ENCODE results near the gene FOXP1.

The FOXP1 gene

GRCh38 chr3:71430941-71431552, 152.5 kb downstream of the FOXP1 start:
- TF ChIP-seq, protein P1, sequence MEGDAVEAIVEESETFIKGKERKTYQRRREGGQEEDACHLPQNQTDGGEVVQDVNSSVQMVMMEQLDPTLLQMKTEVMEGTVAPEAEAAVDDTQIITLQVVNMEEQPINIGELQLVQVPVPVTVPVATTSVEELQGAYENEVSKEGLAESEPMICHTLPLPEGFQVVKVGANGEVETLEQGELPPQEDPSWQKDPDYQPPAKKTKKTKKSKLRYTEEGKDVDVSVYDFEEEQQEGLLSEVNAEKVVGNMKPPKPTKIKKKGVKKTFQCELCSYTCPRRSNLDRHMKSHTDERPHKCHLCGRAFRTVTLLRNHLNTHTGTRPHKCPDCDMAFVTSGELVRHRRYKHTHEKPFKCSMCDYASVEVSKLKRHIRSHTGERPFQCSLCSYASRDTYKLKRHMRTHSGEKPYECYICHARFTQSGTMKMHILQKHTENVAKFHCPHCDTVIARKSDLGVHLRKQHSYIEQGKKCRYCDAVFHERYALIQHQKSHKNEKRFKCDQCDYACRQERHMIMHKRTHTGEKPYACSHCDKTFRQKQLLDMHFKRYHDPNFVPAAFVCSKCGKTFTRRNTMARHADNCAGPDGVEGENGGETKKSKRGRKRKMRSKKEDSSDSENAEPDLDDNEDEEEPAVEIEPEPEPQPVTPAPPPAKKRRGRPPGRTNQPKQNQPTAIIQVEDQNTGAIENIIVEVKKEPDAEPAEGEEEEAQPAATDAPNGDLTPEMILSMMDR (IDR thresholded peaks at IDR 0.05; ENCODE audit: low read depth, low read length, missing control alignments): no peak
- H3K36me3 ChIP-seq (replicated peaks): no peaks in the 10 kb centered on the region
- H3K27me3 ChIP-seq (replicated peaks): no peaks in the 10 kb centered on the region
- no peak overlapping the region for H3K27ac ChIP-seq
- in situ Hi-C loops (cut with HindIII; ENCODE audit: low pct_ligation_motif_present, low sequenced_read_pairs): no loop called here
- no peak overlapping the region for H3K4me3 ChIP-seq (ENCODE audit: low read depth, low read length)
- DNase-seq: peak; percentile 29

GRCh38 chr3:71429597-71429988, 153.9 kb downstream of the FOXP1 start:
- in situ Hi-C loops (cut with HindIII; ENCODE audit: low pct_ligation_motif_present, low sequenced_read_pairs): no loop called here
- Histone ChIP-seq H3K27ac (no peak overlapping the region), H3K27me3 (replicated peaks) (no peaks in the 10 kb centered on the region), H3K36me3 (replicated peaks) (no peaks in the 10 kb centered on the region), H3K4me3 (ENCODE audit: low read depth, low read length) (no peak overlapping the region)
- TF ChIP-seq, protein P1 (IDR thresholded peaks at IDR 0.05; ENCODE audit: low read depth, low read length, missing control alignments): no peak
- DNase-seq: no peak

- no peak for DNase-seq
- no peak overlapping the region for H3K4me3 ChIP-seq (ENCODE audit: low read depth, low read length)
- H3K36me3 ChIP-seq (replicated peaks): no peaks in the 10 kb centered on the region
- TF ChIP-seq, protein P1 (IDR thresholded peaks at IDR 0.05; ENCODE audit: low read depth, low read length, missing control alignments): no peak
- H3K27me3 ChIP-seq (replicated peaks): no peaks in the 10 kb centered on the region
- in situ Hi-C loops (cut with HindIII; ENCODE audit: low pct_ligation_motif_present, low sequenced_read_pairs): no loop called here
- H3K27ac ChIP-seq: no peak overlapping the region
These were observed 154.5 kb downstream of the FOXP1 start for GRCh38 chr3:71428841-71429596.

DNA sequence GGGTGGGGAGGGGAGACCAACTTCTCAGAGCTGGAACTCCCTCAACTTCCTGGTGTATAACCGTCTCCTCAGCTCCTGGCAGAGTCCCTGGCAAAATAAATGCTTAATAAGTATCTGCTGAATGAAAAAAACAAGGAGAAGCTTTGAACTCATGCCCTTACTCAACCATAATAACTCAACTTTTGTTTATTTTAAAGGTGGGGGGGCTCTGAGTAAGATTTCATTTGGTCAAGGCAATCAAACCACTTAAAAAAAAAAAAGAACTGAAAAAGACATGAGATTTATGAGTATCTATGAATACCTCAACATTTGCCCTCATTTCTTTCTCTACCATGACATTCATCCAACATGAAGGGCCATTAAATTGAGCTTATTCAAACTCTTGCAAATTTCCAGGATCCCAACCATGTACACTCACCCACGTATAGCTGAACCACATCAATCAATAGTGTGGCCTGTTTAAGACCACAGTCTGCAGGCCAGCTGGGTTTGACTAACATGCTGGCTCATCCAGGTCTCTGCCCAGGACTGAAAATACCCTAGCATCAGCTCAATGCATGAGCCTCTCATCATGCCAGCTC, 157.9 kb downstream of the FOXP1 start:
- in situ Hi-C loops (cut with HindIII; ENCODE audit: low pct_ligation_motif_present, low sequenced_read_pairs): no loop called here

DNA sequence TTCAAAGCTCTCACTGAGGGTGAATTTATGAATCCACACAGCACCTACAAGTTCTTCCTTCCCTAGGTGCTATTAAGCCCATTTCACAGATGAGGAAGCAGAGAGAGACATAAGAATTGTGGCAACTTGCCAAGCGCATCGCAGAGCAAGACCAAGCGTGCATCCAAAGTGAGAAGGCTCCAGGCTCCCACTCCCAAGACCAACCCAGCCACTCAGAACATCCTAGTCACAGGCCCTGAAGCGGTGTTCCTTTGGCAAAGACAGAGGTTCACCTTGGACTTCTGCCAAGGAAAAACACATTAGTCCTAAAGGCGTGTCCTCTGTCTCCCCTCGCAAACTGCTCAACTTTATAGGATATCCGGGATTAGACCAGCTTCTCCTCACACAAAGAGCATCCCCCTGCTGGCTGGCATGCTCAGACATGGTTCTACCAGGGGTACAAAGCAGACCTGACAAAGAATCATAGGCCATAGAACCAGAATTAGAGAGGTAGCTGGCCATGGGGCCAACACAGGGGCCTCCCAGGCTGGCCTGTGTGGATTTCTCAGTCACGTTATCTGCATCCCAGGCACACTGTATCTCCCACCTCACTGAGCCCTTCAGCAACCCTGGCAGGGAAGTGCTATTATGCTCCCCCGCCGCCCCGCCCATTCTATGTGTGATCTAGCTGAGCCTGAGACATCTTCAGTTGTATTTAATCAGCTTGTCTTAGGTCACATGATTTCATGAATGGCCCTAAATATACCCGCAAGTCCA, 160.2 kb downstream of the FOXP1 start:
- in situ Hi-C loops (cut with HindIII; ENCODE audit: low pct_ligation_motif_present, low sequenced_read_pairs): no loop called here
- Histone ChIP-seq H3K4me3 (ENCODE audit: low read depth, low read length) (no peak overlapping the region), H3K27me3 (replicated peaks) (no peaks in the 10 kb centered on the region), H3K27ac (no peak overlapping the region), H3K36me3 (replicated peaks) (no peaks in the 10 kb centered on the region)
- TF ChIP-seq, protein P1 (IDR thresholded peaks at IDR 0.05; ENCODE audit: low read depth, low read length, missing control alignments): peak; percentile 39
- no peak for DNase-seq

More for the DNA sequence above, 157.9 kb downstream of the FOXP1 start:
- Histone ChIP-seq H3K36me3 (replicated peaks) (no peaks in the 10 kb centered on the region), H3K27ac (no peak overlapping the region), H3K27me3 (replicated peaks) (no peaks in the 10 kb centered on the region), H3K4me3 (ENCODE audit: low read depth, low read length) (no peak overlapping the region)
- TF ChIP-seq, protein P1 (IDR thresholded peaks at IDR 0.05; ENCODE audit: low read depth, low read length, missing control alignments): no peak
- peak; percentile 31 for DNase-seq
